K562 (cell line): ENCODE results near the gene WDR54. TPM values are rescaled to one million over a fixed set of nuclear protein-coding genes. Genes with fewer than 3 reads are reported as not detected.

Experiments used
- ATF2 ChIP-seq: sonication (generic); formaldehyde crosslinking; IDR thresholded peaks from 2 replicates; pipeline ENCODE4 v1.8.1; 2022; ENCODE audit warnings: missing genetic modification reagents
- CBX2 ChIP-seq: fragments of 200-600 bp; sonication (generic); IDR thresholded peaks from one replicate; pipeline ENCODE4 v1.6.1; 2012; ENCODE audit warnings: mild to moderate bottlenecking, low read length, inconsistent platforms; ENCODE audit not compliant: insufficient read depth, poor library complexity, severe bottlenecking
- CCAR2 ChIP-seq: fragments of 200-400 bp; formaldehyde crosslinking; IDR thresholded peaks from 2 replicates; pipeline ENCODE4 v1.6.1; 2017; ENCODE audit warnings: mild to moderate bottlenecking, low read depth, low read length
- FOXO4 ChIP-seq: fragments of 450-650 bp; formaldehyde crosslinking; IDR thresholded peaks from 2 replicates; pipeline ENCODE4 v1.4.0; 2020; ENCODE audit warnings: mild to moderate bottlenecking, moderate library complexity
- HDAC3 ChIP-seq: fragments of 450-650 bp; IDR thresholded peaks from 2 replicates; pipeline ENCODE4 v1.6.1; 2018; ENCODE audit warnings: borderline replicate concordance, mild to moderate bottlenecking, moderate library complexity; ENCODE audit not compliant: partially characterized antibody
- MTA1 ChIP-seq: fragments of 450-650 bp; IDR thresholded peaks from 2 replicates; pipeline ENCODE4 v1.6.1; 2017; ENCODE audit warnings: borderline replicate concordance
- NFATC3 ChIP-seq: fragments of 450-650 bp; IDR thresholded peaks from 2 replicates; pipeline ENCODE4 v1.6.1; 2017; ENCODE audit warnings: mild to moderate bottlenecking
- NR2C2 ChIP-seq, 2 experiments: fragments of 200-800 bp in 1 of 2; sonication (Bioruptor generic) in 1 of 2; sonication (generic) in 1 of 2; formaldehyde crosslinking in 1 of 2; IDR thresholded peaks; 2 replicates each; pipeline versions ENCODE4 v1.6.1 to v1.8.0; 2016 to 2022; ENCODE audit warnings: mild to moderate bottlenecking in 1 of 2, missing compliant biosample characterization in 1 of 2, missing genetic modification characterization in 1 of 2, missing genetic modification reagents in 1 of 2
- POLR3G ChIP-seq: IDR thresholded peaks from 2 replicates; pipeline ENCODE4 v1.6.1; 2011; ENCODE audit not compliant: insufficient read length, insufficient replicate concordance; ENCODE audit errors: extremely low read depth
- RBM39 ChIP-seq: fragments of 200-400 bp; formaldehyde crosslinking; optimal IDR thresholded peaks from 2 replicates; pipeline ENCODE3; 2018; ENCODE audit warnings: low read depth, low read length
- USF1 ChIP-seq: sonication (generic); formaldehyde crosslinking; IDR thresholded peaks from 2 replicates; pipeline ENCODE4 v1.9.0; 2022; ENCODE audit warnings: mild to moderate bottlenecking, missing genetic modification reagents
- ZNF407 ChIP-seq: fragments of 450-650 bp; IDR thresholded peaks from 2 replicates; pipeline ENCODE4 v1.6.1; 2016; ENCODE audit warnings: low read depth
- ZNF766 ChIP-seq: fragments of 200-800 bp; sonication (Bioruptor generic); conservative IDR thresholded peaks from 2 replicates; pipeline ENCODE4 v1.6.1; 2016; ENCODE audit warnings: missing genetic modification characterization, missing compliant biosample characterization
- ZSCAN29 ChIP-seq: fragments of 450-650 bp; IDR thresholded peaks from 2 replicates; pipeline ENCODE4 v1.6.1; 2017
- polyA plus RNA-seq, 8 experiments: library from polyadenylated mRNA; depleted of rRNA in 4 of 8; stranded (reverse) in 5 of 8; unstranded in 3 of 8; fragments of >200 nt; fragmentation: Nextera tagmentation in 2 of 8; fragmentation: Illumina TruSeq in 1 of 8; extraction: Ambion mirVana in 2 of 8; extraction: Trizol in 1 of 8; gene quantifications; 2 replicates each; pipeline versions ENCODE4 v1.2.1 to v1.2.3, GENCODE V29; 2011 to 2014; ENCODE audit warnings: inconsistent platforms in 1 of 8, missing spikeins in 1 of 8
- total RNA-seq, 7 experiments: library from RNA; depleted of rRNA in 6 of 7; stranded (reverse); fragments of >200 nt in 6 of 7; fragmentation: Illumina TruSeq in 2 of 7; extraction: Trizol in 2 of 7; gene quantifications; 2 replicates each; pipeline versions ENCODE4 v1.2.1 to v1.2.3, GENCODE V29; 2011 to 2021; ENCODE audit warnings: low replicate concordance in 1 of 7

Gene WDR54
- total and polyA plus RNA-seq, 9 of the 15 experiments (the other 6 are each of a cell fraction or from before 2014, with no cell fraction given), result 5.2 to 15.2 (median 7.4) TPM

GRCh38 chr2:74454654-74455511 lies 33.4 kb downstream of the WDR54 start, which contains the start of gene INO80B (continued):
- TF ChIP-seq RBM39 (peak; percentile 86), ATF2 (CRISPR knock-in tag) (no peak), HDAC3 (peak; percentile 46), MTA1 (no peak; the same call in 1 of the 2 replicates), POLR3G (no peak), CCAR2 (peak; percentile 93; the same call in 1 of the 2 replicates), NR2C2 (CRISPR knock-in tag; IDR thresholded peaks at IDR 0.05) (peak; percentile 100), NR2C2 (tag; IDR thresholded peaks at IDR 0.05) (peak; percentile 99), CBX2 (no peak), NFATC3 (no peak), ZNF766 (peak; percentile 50), FOXO4 (CRISPR knock-in tag) (no peak), ZNF407 (peak; percentile 70; the same call in 1 of the 2 replicates), USF1 (CRISPR knock-in tag) (no peak), ZSCAN29 (no peak)
